B cell (primary cell): ENCODE data around the gene ZNF365. TPM values are rescaled to one million over a fixed set of nuclear protein-coding genes. Genes with fewer than 3 reads are reported as not detected.
"Not testable (repeated sequence)": the region's sequence is repeated elsewhere in the genome, so short reads cannot be mapped to it uniquely, and the experiment has no call there.

Experiments used
- ATAC-seq: fragments of 200-7000 bp; cut with Tn5 transposase; one replicate; pipeline ENCODE4 v1.10.0; 2021; ENCODE audit warnings: low read depth, mild to moderate bottlenecking, moderate number of reproducible peaks, moderate library complexity
- CTCF ChIA-PET: fragments of 350-600 bp; sonication (Branson Sonifier 250); formaldehyde crosslinking; loops from one replicate; lab custom pipeline; 2021; ENCODE audit warnings: antibody characterized with exemption, inconsistent platforms; lab: Charles Lee
- POLR2A ChIA-PET: fragments of 350-600 bp; sonication (Branson Sonifier 250); formaldehyde crosslinking; loops from one replicate; lab custom pipeline; 2021; ENCODE audit warnings: antibody characterized with exemption; lab: Charles Lee
- DNase-seq: peaks from one replicate; pipeline ENCODE4 v3.0.0; 2013
- H2AFZ ChIP-seq: 2 replicates; pipeline ENCODE4 v1.6.1; 2012; ENCODE audit warnings: mild to moderate bottlenecking, low read depth, low read length; ENCODE audit not compliant: insufficient read depth, poor library complexity, severe bottlenecking
- H3K27ac ChIP-seq, 2 donors: 1 replicate in 1 of 2; 2 replicates in 1 of 2; pipeline ENCODE4 v1.5.1; 2012 to 2013; ENCODE audit warnings: low read length in 2 of 2, mild to moderate bottlenecking in 2 of 2, moderate library complexity in 1 of 2
- H3K27me3 ChIP-seq, 4 experiments: fragments of 200-600 bp in 1 of 4; sonication (generic) in 1 of 4; replicated peaks in 1 of 4; 1 replicate in 2 of 4; 2 replicates in 2 of 4; pipeline versions ENCODE4 v1.6.1 to v1.7.0; 2013 to 2016; ENCODE audit warnings: low read length in 3 of 4, mild to moderate bottlenecking in 2 of 4, mixed read lengths in 1 of 4, moderate library complexity in 1 of 4; ENCODE audit not compliant: insufficient read depth in 4 of 4, control insufficient read depth in 3 of 4; ENCODE audit errors: control extremely low read depth in 1 of 4
- H3K36me3 ChIP-seq, 2 experiments: replicated peaks in 1 of 2; 1 replicate in 1 of 2; 2 replicates in 1 of 2; pipeline versions ENCODE4 v1.6.1 to v1.7.1; 2013; ENCODE audit warnings: low read length in 1 of 2; ENCODE audit not compliant: insufficient read depth in 2 of 2, control insufficient read depth in 1 of 2; ENCODE audit errors: control extremely low read depth in 1 of 2, extremely low read depth in 1 of 2
- H3K4me1 ChIP-seq, 2 donors: fragments of 200-600 bp in 1 of 2; sonication (generic) in 1 of 2; 1 replicate in 1 of 2; 2 replicates in 1 of 2; pipeline versions ENCODE4 v1.5.1 to v1.6.1; 2013 to 2017; ENCODE audit warnings: low read length in 2 of 2; ENCODE audit not compliant: control insufficient read depth in 2 of 2, insufficient read depth in 2 of 2
- H3K4me2 ChIP-seq: replicated peaks from 2 replicates; pipeline ENCODE3; 2012; ENCODE audit warnings: mild to moderate bottlenecking, low read depth, low read length; ENCODE audit not compliant: poor library complexity, severe bottlenecking
- H3K4me3 ChIP-seq, 5 experiments: fragments of 200-600 bp in 1 of 5; sonication (generic) in 1 of 5; 1 replicate in 3 of 5; 2 replicates in 2 of 5; pipeline versions ENCODE4 v1.5.1 to v1.7.0; 2011 to 2016; ENCODE audit warnings: low read length in 4 of 5, mild to moderate bottlenecking in 4 of 5, low read depth in 2 of 5, control low read depth in 1 of 5, moderate library complexity in 1 of 5; ENCODE audit not compliant: insufficient read depth in 1 of 5; ENCODE audit errors: control extremely low read depth in 1 of 5, extremely low read depth in 1 of 5
- H3K79me2 ChIP-seq: fragments of 200-600 bp; sonication (generic); one replicate; pipeline ENCODE4 v1.6.0; 2016; ENCODE audit warnings: low read length; ENCODE audit not compliant: control insufficient read depth, insufficient read depth
- H3K9ac ChIP-seq: fragments of 200-600 bp; sonication (generic); 2 replicates; pipeline ENCODE4 v1.6.1; 2017; ENCODE audit warnings: mild to moderate bottlenecking, low read length, moderate library complexity
- H3K9me3 ChIP-seq, 3 donors: one replicate each; pipeline versions ENCODE4 v1.6.1 to v1.7.1; 2013; ENCODE audit warnings: low read length in 2 of 3; ENCODE audit not compliant: control insufficient read depth in 2 of 3, insufficient read depth in 1 of 3; ENCODE audit errors: control extremely low read depth in 1 of 3
- H4K20me1 ChIP-seq: 2 replicates; pipeline ENCODE4 v1.6.0; 2012; ENCODE audit warnings: mild to moderate bottlenecking, low read length; ENCODE audit not compliant: insufficient read depth, control insufficient read depth, poor library complexity, severe bottlenecking
- H3K27ac Mint-ChIP-seq: one replicate; pipeline ENCODE4 v1.8.0; 2021; ENCODE audit warnings: mixed read lengths
- H3K27me3 Mint-ChIP-seq: one replicate; pipeline ENCODE4 v1.8.0; 2021; ENCODE audit warnings: mixed read lengths
- H3K4me1 Mint-ChIP-seq: one replicate; pipeline ENCODE4 v1.8.0; 2021; ENCODE audit warnings: mixed read lengths
- H3K4me3 Mint-ChIP-seq: one replicate; pipeline ENCODE4 v1.8.0; 2021; ENCODE audit warnings: mixed read lengths
- H3K9me3 Mint-ChIP-seq: one replicate; pipeline ENCODE4 v1.8.0; 2022; ENCODE audit warnings: mixed read lengths; ENCODE audit not compliant: insufficient read depth
- CTCF ChIP-seq: fragments of 200-600 bp; IDR thresholded peaks from one replicate; pipeline ENCODE4 v1.8.0; 2022; ENCODE audit warnings: antibody characterized with exemption, mild to moderate bottlenecking
- EZH2 ChIP-seq: IDR thresholded peaks from 2 replicates; pipeline ENCODE4 v1.6.1; 2012; ENCODE audit warnings: borderline replicate concordance, low read depth, mild to moderate bottlenecking, moderate library complexity, low read length; ENCODE audit not compliant: insufficient read depth, poor library complexity, severe bottlenecking
- WGBS: methylation state at CpG from one replicate; pipeline ENCODE4 v1.1.5; 2013; ENCODE audit warnings: missing lambda C conversion rate; ENCODE audit not compliant: insufficient coverage; 5-methylcytosine and 5-hydroxymethylcytosine counted together
- intact Hi-C: fragments of 100-400 bp; cut with micrococcal nuclease; formaldehyde crosslinking; loops from one replicate; pipeline ENCODE4 v1.10.0; 2022
- polyA plus RNA-seq: library from polyadenylated mRNA; depleted of rRNA; stranded (reverse); fragments of >200 nt; gene quantifications from 2 replicates; pipeline ENCODE4 v1.2.3, GENCODE V29; 2012
- total RNA-seq, 2 donors: library from RNA; stranded (reverse); fragments of 120-200 nt in 1 of 2; gene quantifications; 1 replicate in 1 of 2; 2 replicates in 1 of 2; pipeline versions ENCODE4 v1.2.3 to v1.2.4, GENCODE V29; 2013 to 2022

The ZNF365 gene
- total and polyA plus RNA-seq, 2 donors (not counting 1 experiment from before 2014, with no cell fraction given), result 0.06 to 0.34 TPM

- Mint-ChIP-seq H3K9me3 (peaks cover 10% of the 10 kb centered on the region), H3K27me3 (peaks cover 3% of the 10 kb centered on the region), H3K4me1 (no peaks in the 10 kb centered on the region), H3K4me3 (no peak overlapping the region), H3K27ac (no peak overlapping the region)
- intact Hi-C loops, result no loop called here
- Histone ChIP-seq H4K20me1 (no peaks in the 10 kb centered on the region), H3K4me2 (no peak overlapping the region), H3K27me3 (peaks cover 0 to 3% (median 1%) of the 10 kb centered on the region in 4 experiments), H3K9me3 (peaks cover 2 to 8% (median 6%) of the 10 kb centered on the region in 3 donors), H3K4me1 (no peaks in the 10 kb centered on the region), H3K79me2 (no peaks in the 10 kb centered on the region), H3K4me3 (no peak overlapping the region), H3K36me3 (no peaks in the 10 kb centered on the region), H3K9ac (no peak overlapping the region), H2AFZ (no peak overlapping the region), H3K27ac (no peak overlapping the region)
- ATAC-seq (no peak), DNase-seq (no peak)
- TF ChIP-seq CTCF, result no peak
- no peak for TF ChIP-seq EZH2
- ChIA-PET POLR2A (no interaction called here), CTCF (no interaction called here)
- WGBS, result 100% methylated on average over 1 of the region's 2 CpGs
Observed at GRCh38 chr10:62356447-62356846, 17.7 kb upstream of the ZNF365 start.

GRCh38 chr10:62358151-62358550 is 16.0 kb upstream of the ZNF365 start:
- H3K4me1 Mint-ChIP-seq, H3K9me3 Mint-ChIP-seq, H3K4me3 Mint-ChIP-seq, H3K9me3 ChIP-seq, H4K20me1 ChIP-seq, CTCF ChIA-PET, DNase-seq, intact Hi-C loops, H3K9ac ChIP-seq, POLR2A ChIA-PET, H3K27me3 ChIP-seq, H3K27ac Mint-ChIP-seq, H3K4me2 ChIP-seq, H3K27me3 Mint-ChIP-seq, ATAC-seq, H2AFZ ChIP-seq, H3K4me3 ChIP-seq, H3K4me1 ChIP-seq, H3K79me2 ChIP-seq, H3K27ac ChIP-seq, H3K36me3 ChIP-seq: not testable (repeated sequence)
- WGBS, result 71% methylated on average over 1 of the region's 2 CpGs
